A549 (cell line): ENCODE measurements around the gene NQO1. TPM values are rescaled to one million over a fixed set of nuclear protein-coding genes. Genes with fewer than 3 reads are reported as not detected.

Source experiments
- ATAC-seq, 2 experiments: fragments of 200-7000 bp in 1 of 2; fragments of >200 bp in 1 of 2; cut with Nextera tagmentation in 1 of 2; cut with Tn5 transposase in 1 of 2; 3 replicates each; pipeline versions ENCODE4 v1.8.0 to v1.9.1; 2018 to 2020; ENCODE audit warnings: mild to moderate bottlenecking in 1 of 2, moderate library complexity in 1 of 2
- CTCF ChIA-PET: fragments of 300-600 bp; sonication (Branson Sonifier 250); formaldehyde crosslinking; extraction: SDS; loops from one replicate; lab custom pipeline; 2021; ENCODE audit warnings: antibody characterized with exemption, inconsistent platforms; lab: Yijun Ruan, JAX
- POLR2A ChIA-PET: fragments of 350-600 bp; formaldehyde crosslinking; extraction: SDS; loops from one replicate; lab custom pipeline; 2021; ENCODE audit warnings: antibody characterized with exemption, inconsistent platforms; lab: Yijun Ruan, JAX
- DNase-seq, 2 experiments: peaks; one replicate each; pipeline versions ENCODE4 v3.0.0 to v3.0.0-alpha.2; 2011 to 2016; ENCODE audit warnings: low read depth in 1 of 2, low spot score in 1 of 2
- FAIRE-seq: peaks from 2 replicates; lab custom pipeline; 2011; peaks lifted over from hg19 to GRCh38; lab: Jason Lieb, UNC
- H3K27ac ChIP-seq, 2 experiments: fragments of >200 bp; sonication (Bioruptor Twin); formaldehyde crosslinking; 3 replicates each; pipeline ENCODE4 v1.5.1; 2016 to 2017
- H3K4me1 ChIP-seq: fragments of >200 bp; sonication (Bioruptor Twin); formaldehyde crosslinking; 3 replicates; pipeline ENCODE4 v1.6.1; 2016
- H3K4me2 ChIP-seq: fragments of >200 bp; sonication (Bioruptor Twin); formaldehyde crosslinking; 3 replicates; pipeline ENCODE4 v1.6.1; 2016
- H3K4me3 ChIP-seq: fragments of >200 bp; sonication (Bioruptor Twin); formaldehyde crosslinking; 3 replicates; pipeline ENCODE4 v1.5.1; 2016
- H3K9me3 ChIP-seq: fragments of >200 bp; sonication (Bioruptor Twin); formaldehyde crosslinking; 3 replicates; pipeline ENCODE4 v1.6.1; 2016
- ATOH8 ChIP-seq: fragments of 250-450 bp; sonication (Bioruptor Pico); IDR thresholded peaks from 2 replicates; pipeline ENCODE4 v1.5.0; 2020; ENCODE audit warnings: low read depth, mild to moderate bottlenecking, moderate library complexity
- CBX8 ChIP-seq: fragments of 200-600 bp; sonication (generic); IDR thresholded peaks from 2 replicates; pipeline ENCODE4 v1.6.1; 2016
- CEBPB ChIP-seq, 2 experiments: fragments of >200 bp in 1 of 2; sonication (Bioruptor Twin) in 1 of 2; formaldehyde crosslinking in 1 of 2; IDR thresholded peaks; 2 replicates each; pipeline ENCODE4 v1.6.1; 2012 to 2016
- CHD2 ChIP-seq: fragments of 150-350 bp; IDR thresholded peaks from 2 replicates; pipeline ENCODE4 v1.6.1; 2014; ENCODE audit warnings: low read length; ENCODE audit not compliant: partially characterized antibody
- EP300 ChIP-seq, 2 experiments: fragments of >200 bp; sonication (Bioruptor Twin); formaldehyde crosslinking; IDR thresholded peaks; 2 replicates in 1 of 2; 3 replicates in 1 of 2; pipeline ENCODE4 v1.6.1; 2016 to 2017
- ESRRA ChIP-seq: fragments of 150-350 bp; IDR thresholded peaks from 2 replicates; pipeline ENCODE4 v1.6.1; 2014; ENCODE audit warnings: mild to moderate bottlenecking, low read length, borderline replicate concordance
- FOSB ChIP-seq: fragments of 250-450 bp; sonication (Bioruptor Pico); IDR thresholded peaks from 2 replicates; pipeline ENCODE4 v1.5.0; 2020; ENCODE audit warnings: mild to moderate bottlenecking, moderate library complexity
- FOSL2 ChIP-seq, 2 experiments: fragments of 450-650 bp in 1 of 2; fragments of >200 bp in 1 of 2; sonication (Bioruptor Twin) in 1 of 2; formaldehyde crosslinking; IDR thresholded peaks; 2 replicates each; pipeline versions ENCODE4 v1.5.0 to v1.6.1; 2016 to 2020; ENCODE audit warnings: mild to moderate bottlenecking in 1 of 2, moderate library complexity in 1 of 2
- GATA3 ChIP-seq: IDR thresholded peaks from 2 replicates; pipeline ENCODE4 v1.6.1; 2012; ENCODE audit warnings: borderline replicate concordance
- HDAC2 ChIP-seq: fragments of 200-600 bp; sonication (generic); IDR thresholded peaks from 2 replicates; pipeline ENCODE4 v1.6.1; 2016
- HOXB13 ChIP-seq: fragments of 250-450 bp; sonication (Bioruptor Pico); IDR thresholded peaks from 2 replicates; pipeline ENCODE4 v1.5.0; 2020; ENCODE audit warnings: low read depth, mild to moderate bottlenecking, moderate library complexity
- HOXB5 ChIP-seq: fragments of 250-450 bp; sonication (Bioruptor Pico); IDR thresholded peaks from 2 replicates; pipeline ENCODE4 v1.5.0; 2020; ENCODE audit warnings: mild to moderate bottlenecking, moderate library complexity
- MAFK ChIP-seq: fragments of 450-650 bp; IDR thresholded peaks from 2 replicates; pipeline ENCODE4 v1.6.1; 2014; ENCODE audit not compliant: partially characterized antibody
- MAX ChIP-seq: IDR thresholded peaks from 2 replicates; pipeline ENCODE4 v1.6.1; 2012
- RARB ChIP-seq: fragments of 250-450 bp; sonication (Bioruptor Pico); IDR thresholded peaks from 2 replicates; pipeline ENCODE4 v1.8.0; 2021; ENCODE audit warnings: mild to moderate bottlenecking, moderate library complexity
- RNF2 ChIP-seq: fragments of 200-600 bp; sonication (generic); IDR thresholded peaks from 2 replicates; pipeline ENCODE4 v1.6.1; 2016; ENCODE audit warnings: low read depth, mild to moderate bottlenecking, antibody characterized with exemption, moderate library complexity, borderline replicate concordance
- SREBF2 ChIP-seq: fragments of 450-650 bp; IDR thresholded peaks from 2 replicates; pipeline ENCODE4 v1.6.1; 2014; ENCODE audit warnings: mild to moderate bottlenecking, moderate library complexity
- TP53 ChIP-seq: fragments of 250-450 bp; sonication (Bioruptor Pico); IDR thresholded peaks from 2 replicates; pipeline ENCODE4 v1.5.0; 2021; ENCODE audit warnings: mild to moderate bottlenecking, moderate library complexity
- ZFP36 ChIP-seq: fragments of 450-650 bp; IDR thresholded peaks from 2 replicates; pipeline ENCODE4 v1.6.1; 2014; ENCODE audit warnings: borderline replicate concordance; ENCODE audit not compliant: partially characterized antibody
- ZNF302 ChIP-seq: fragments of 250-450 bp; sonication (Bioruptor Pico); IDR thresholded peaks from 2 replicates; pipeline ENCODE4 v1.9.0; 2021; ENCODE audit warnings: inconsistent platforms, mild to moderate bottlenecking, moderate library complexity
- WGBS: methylation state at CpG from one replicate; pipeline ENCODE4 v1.1.6; 2017; ENCODE audit errors: missing lambda C conversion rate; 5-methylcytosine and 5-hydroxymethylcytosine counted together
- polyA plus RNA-seq, 4 experiments: library from polyadenylated mRNA; depleted of rRNA in 3 of 4; stranded (reverse); fragments of >200 nt; fragmentation: RNase III in 1 of 4; extraction: RNeasy Plus Mini Kit Qiagen cat#74134 plus additional on column Dnase treatment in 1 of 4; gene quantifications; 2 replicates in 3 of 4; 3 replicates in 1 of 4; pipeline ENCODE4 v1.2.3, GENCODE V29; 2011 to 2017
- TF ChIP-seq, protein P1 (sequence below): fragments of >200 bp; sonication (Bioruptor Twin); formaldehyde crosslinking; IDR thresholded peaks from 2 replicates; pipeline ENCODE4 v1.6.1; 2016
- TF ChIP-seq, protein P2 (sequence below): fragments of 200-600 bp; sonication (generic); IDR thresholded peaks from 2 replicates; pipeline ENCODE4 v1.6.1; 2016; ENCODE audit warnings: antibody characterized with exemption, mild to moderate bottlenecking, moderate library complexity

Gene NQO1
- polyA plus RNA-seq, 2 of the 4 experiments (the other 2 are of a cell fraction): 1,834 to 2,775 TPM

- Histone ChIP-seq H3K4me2 (no peak overlapping the region), H3K9me3 (no peaks in the 10 kb centered on the region), H3K4me3 (no peak overlapping the region), H3K27ac (no peak overlapping the region), H3K4me1 (peaks cover 9% of the 10 kb centered on the region; the same call in 2 of the 3 replicates)
- POLR2A ChIA-PET: no interaction called here
- WGBS: 86% methylated on average over 5 of the region's 5 CpGs
- FAIRE-seq (no peak), DNase-seq (no peak), ATAC-seq (no peak)
- CTCF ChIA-PET: interaction anchor here (1.1 kb wide), 1 partner anchor 58 kb away, joined by 3 read pairs; no protein-coding TSS in a partner anchor
- no peak for TF ChIP-seq RNF2
- no peak for TF ChIP-seq GATA3
- no peak for TF ChIP-seq EP300 (IDR thresholded peaks at IDR 0.05)
- no peak for TF ChIP-seq HDAC2
- no peak for TF ChIP-seq TP53 (CRISPR knock-in tag)
- TF ChIP-seq CEBPB (IDR thresholded peaks at IDR 0.05): no peak
- TF ChIP-seq ESRRA: no peak
- no peak for TF ChIP-seq ZFP36
- TF ChIP-seq CHD2: no peak
- no peak for TF ChIP-seq FOSB (CRISPR knock-in tag)
- TF ChIP-seq, protein P1, sequence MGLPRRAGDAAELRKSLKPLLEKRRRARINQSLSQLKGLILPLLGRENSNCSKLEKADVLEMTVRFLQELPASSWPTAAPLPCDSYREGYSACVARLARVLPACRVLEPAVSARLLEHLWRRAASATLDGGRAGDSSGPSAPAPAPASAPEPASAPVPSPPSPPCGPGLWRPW: no peak
Measured at GRCh38 chr16:69767459-69768229, 41.3 kb upstream of the NQO1 start.

GRCh38 chr16:69763599-69763942, 37.2 kb upstream of the NQO1 start:
- H3K27ac ChIP-seq: no peak overlapping the region

DNA sequence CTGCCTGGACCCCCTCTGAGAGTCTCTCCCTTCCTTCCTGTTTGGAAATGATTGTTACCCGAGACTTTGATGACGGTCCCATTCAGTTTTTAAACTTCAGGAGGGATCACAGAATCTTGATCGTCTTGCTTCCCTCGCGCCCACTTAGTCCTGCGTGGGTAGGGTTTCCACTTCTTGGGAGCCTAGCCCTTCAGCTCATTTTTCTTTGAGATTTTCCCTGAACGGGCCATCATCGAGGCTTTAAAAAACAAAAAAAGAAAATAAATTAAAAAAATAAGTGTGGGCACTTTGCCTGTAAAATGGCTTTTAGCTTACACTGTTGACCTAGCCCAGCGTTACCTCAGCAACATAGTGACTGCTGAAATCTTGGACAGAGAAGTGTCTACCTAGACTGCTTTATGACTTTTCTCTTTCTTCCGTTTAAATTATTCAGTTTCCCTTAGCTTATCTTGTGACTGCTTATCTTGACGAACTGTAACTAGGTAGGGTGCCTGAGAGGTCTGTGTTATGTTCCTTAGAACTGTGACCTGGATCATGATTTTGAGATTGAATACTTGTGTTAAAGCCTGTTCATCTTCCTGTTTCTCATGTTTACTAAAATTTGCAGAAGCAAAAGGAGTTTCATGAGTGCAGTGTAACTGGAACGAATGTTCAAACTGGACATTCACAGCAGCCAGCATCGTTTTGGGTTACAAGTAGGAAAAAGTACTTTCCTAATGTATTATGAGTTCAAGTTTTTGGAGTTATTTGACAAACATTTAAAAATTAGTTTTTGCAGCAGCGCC, 36.6 kb upstream of the NQO1 start:
- ATAC-seq: peak; percentile 32 to 47; a peak in 4 of 6 replicates
- H3K9me3 ChIP-seq: no peaks in the 10 kb centered on the region
- TF ChIP-seq ATOH8 (CRISPR knock-in tag) (no peak), EP300 (IDR thresholded peaks at IDR 0.05) (no peak), CBX8 (no peak), FOSL2 (IDR thresholded peaks at IDR 0.05) (no peak), FOSL2 (CRISPR knock-in tag; IDR thresholded peaks at IDR 0.05) (no peak), ZFP36 (no peak), HOXB13 (CRISPR knock-in tag) (no peak), ZNF302 (CRISPR knock-in tag) (no peak), SREBF2 (no peak), RARB (CRISPR knock-in tag) (no peak), HOXB5 (CRISPR knock-in tag) (no peak), MAFK (no peak)

More at GRCh38 chr16:69763599-69763942, 37.2 kb upstream of the NQO1 start:
- ATAC-seq (no peak), FAIRE-seq (no peak), DNase-seq (no peak)
- WGBS: 84% methylated on average over 5 of the region's 5 CpGs
- no peak for TF ChIP-seq MAX
- TF ChIP-seq, protein P2, sequence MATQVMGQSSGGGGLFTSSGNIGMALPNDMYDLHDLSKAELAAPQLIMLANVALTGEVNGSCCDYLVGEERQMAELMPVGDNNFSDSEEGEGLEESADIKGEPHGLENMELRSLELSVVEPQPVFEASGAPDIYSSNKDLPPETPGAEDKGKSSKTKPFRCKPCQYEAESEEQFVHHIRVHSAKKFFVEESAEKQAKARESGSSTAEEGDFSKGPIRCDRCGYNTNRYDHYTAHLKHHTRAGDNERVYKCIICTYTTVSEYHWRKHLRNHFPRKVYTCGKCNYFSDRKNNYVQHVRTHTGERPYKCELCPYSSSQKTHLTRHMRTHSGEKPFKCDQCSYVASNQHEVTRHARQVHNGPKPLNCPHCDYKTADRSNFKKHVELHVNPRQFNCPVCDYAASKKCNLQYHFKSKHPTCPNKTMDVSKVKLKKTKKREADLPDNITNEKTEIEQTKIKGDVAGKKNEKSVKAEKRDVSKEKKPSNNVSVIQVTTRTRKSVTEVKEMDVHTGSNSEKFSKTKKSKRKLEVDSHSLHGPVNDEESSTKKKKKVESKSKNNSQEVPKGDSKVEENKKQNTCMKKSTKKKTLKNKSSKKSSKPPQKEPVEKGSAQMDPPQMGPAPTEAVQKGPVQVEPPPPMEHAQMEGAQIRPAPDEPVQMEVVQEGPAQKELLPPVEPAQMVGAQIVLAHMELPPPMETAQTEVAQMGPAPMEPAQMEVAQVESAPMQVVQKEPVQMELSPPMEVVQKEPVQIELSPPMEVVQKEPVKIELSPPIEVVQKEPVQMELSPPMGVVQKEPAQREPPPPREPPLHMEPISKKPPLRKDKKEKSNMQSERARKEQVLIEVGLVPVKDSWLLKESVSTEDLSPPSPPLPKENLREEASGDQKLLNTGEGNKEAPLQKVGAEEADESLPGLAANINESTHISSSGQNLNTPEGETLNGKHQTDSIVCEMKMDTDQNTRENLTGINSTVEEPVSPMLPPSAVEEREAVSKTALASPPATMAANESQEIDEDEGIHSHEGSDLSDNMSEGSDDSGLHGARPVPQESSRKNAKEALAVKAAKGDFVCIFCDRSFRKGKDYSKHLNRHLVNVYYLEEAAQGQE: no peak
- Histone ChIP-seq H3K9me3 (no peaks in the 10 kb centered on the region), H3K4me3 (0 out of 3 replicates have a peak overlapping the region, but pooled peaks have one; percentile 65), H3K4me1 (peaks cover 11% of the 10 kb centered on the region; the same call in 2 of the 3 replicates), H3K4me2 (peak overlapping the region; percentile 94)
- CTCF ChIA-PET: interaction anchor here (1.1 to 5.0 kb wide), 3 partner anchors 9 to 174 kb away, joined by 4 to 26 read pairs (median 10); partner anchors contain the start of gene NOB1
- POLR2A ChIA-PET: no interaction called here

More for the DNA sequence above, 36.6 kb upstream of the NQO1 start:
- H3K27ac ChIP-seq: peak overlapping the region; percentile 80 to 95
- 21% methylated on average over 14 of the region's 14 CpGs for WGBS
- ChIA-PET POLR2A (interaction anchor here (0.7 to 2.0 kb wide), 3 partner anchors 9 to 56 kb away, joined by 3 to 11 read pairs (median 5); partner anchors contain the start of gene NQO1), CTCF (interaction anchor here (0.9 to 5.0 kb wide), 5 partner anchors 8 to 174 kb away, joined by 3 to 26 read pairs (median 4); partner anchors contain the start of gene NOB1)
- peak overlapping the region; percentile 94 for H3K4me2 ChIP-seq
- DNase-seq (peak in 1 of 2 experiments; percentile 23), FAIRE-seq (no peak)
- H3K4me3 ChIP-seq: peak overlapping the region; percentile 65
- H3K4me1 ChIP-seq: peaks cover 11% of the 10 kb centered on the region; the same call in 2 of the 3 replicates
